GF-D8 (cell line): ENCODE results near the gene SWT1.

ENCODE experiments used
- DNase-seq: peaks from one replicate; lab custom pipeline; 2025; lab: John Stamatoyannopoulos, UW

SWT1 gene, protein sequence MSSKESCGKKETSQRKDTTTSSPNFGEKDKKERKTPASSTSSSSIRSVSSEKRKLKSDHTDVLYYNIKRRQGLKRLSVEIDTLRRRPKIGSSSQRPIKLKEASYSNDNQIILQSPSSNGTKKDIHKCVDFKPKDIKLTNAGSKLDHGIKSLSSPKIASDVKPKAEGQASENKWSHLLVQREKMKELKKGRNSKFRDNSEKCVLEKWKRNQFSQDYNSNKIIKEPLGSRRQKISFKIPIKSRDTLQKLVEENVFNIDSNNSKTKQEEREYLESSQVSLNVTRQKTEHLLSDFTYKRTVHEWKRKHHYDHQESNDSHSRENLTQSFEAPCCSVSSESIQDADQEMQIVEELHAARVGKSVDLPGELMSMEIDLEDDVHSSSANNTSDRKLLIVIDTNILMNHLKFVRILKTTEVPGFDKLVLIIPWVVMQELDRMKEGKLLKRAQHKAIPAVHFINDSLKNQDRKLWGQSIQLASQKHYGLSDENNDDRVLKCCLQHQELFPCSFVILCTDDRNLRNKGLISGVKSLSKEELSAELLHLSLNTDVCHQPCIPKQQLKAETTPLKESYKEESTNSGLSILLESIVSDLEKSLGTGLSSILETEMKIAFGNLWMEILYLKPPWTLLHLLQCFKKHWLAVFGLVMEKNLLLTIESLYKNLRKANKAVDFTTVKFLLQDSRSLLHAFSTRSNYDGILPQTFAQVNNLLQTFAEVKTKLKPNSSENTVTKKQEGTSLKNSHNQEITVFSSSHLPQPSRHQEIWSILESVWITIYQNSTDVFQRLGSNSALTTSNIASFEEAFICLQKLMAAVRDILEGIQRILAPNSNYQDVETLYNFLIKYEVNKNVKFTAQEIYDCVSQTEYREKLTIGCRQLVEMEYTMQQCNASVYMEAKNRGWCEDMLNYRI

DNA sequence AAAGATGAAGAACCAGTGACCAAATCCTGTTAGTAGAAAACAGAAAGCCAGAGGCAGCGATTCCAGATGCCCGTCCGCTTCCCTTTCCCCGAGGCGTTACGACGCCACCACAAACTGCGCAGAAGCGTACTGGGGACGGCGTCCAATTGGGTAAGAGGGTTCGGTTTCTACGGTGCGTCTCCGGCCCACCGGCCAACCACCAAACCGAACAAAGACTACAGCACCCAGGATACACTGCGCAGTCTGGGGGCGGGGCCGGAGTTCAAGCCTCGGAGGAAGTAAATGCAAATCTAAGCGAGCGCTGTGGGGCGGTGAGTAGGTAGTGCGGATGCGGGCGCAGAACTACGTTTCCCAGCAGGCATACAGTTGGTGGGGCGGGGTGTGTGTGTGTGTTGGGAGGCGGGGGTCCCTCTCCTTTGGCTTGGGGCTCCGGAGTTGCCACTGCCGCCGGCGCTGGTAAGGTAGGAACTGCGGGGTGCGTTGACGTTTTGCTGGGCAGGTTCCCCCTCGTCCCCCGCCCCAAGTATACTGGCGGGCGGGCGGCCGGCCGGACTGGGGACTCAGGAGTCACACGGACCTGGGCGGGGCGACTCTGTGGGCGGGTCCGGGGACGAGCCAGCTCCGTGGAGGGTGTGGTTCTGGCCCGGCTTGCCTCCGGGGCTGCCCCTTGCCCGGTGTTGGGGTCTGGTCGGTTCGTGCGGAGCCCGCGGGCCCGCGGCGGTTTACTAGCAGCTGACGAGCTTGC lies at the start of gene SWT1, which contains the start of gene TRMT1L:
SWT1 (plus strand) TSS at position 314 of the 745 bp plus-strand sequence. CDS start 3,675 bp downstream, outside the sequence.
TRMT1L (minus strand) TSS at position 100 of the 745 bp plus-strand sequence. CDS start 241 bp downstream, outside the sequence.
- peak; percentile 98 for DNase-seq

DNA sequence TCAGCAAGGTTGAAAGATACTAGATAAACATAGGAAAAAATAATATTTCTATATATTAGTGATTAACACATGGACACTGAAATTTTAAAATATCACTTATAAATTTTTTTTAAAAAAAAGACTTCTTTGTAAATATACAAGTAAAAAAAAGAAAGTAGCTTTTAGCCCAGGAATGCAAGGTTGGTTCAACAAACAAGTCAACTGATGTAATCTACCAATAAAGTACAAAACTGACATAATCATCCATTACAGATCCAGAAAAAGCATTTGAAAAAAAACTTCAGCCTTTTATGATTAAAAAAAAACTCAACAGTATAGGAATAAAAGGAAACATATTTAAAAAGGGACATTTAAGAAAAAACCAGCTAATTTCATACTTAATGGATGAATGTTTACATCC lies 48.6 kb upstream of the SWT1 start:
- no peak for DNase-seq

DNA sequence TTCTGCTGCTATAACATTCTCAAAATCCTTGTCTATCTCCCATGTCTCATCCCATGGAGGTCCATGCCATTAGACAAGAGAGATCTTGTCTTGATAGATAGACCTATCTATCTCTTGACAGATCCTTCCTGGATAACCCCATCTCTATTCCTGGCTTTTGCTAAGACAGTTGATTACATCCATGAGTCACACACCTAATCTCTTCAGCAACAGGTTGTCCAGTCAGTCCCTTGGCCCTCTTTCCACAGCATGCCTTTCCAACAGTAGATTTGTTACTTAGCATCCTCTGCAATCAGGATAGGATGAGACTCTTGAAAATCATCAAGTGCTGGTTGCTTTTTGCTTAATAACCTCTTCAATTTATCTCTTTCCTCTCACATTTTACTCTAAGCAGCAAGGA lies 46.8 kb upstream of the SWT1 start:
- DNase-seq = no peak

DNA sequence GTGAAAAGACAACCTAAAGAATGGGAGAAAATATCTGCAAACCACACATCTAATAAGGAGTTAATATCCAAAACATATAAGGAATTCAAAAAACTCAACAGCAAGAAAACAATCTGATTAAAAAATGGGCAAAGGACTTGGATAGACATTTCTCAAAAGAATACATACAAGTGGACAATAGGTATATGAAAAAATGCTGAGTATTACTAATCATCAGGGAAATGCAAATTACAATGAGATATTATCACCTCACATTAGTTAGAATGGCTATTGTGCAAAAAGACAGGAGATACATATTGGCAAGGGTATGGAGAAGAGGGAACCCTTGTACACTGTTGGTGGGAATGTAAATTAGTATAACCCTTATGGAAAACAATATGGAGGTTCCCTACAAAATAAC lies 45.1 kb upstream of the SWT1 start:
- no peak for DNase-seq

- DNase-seq = no peak
These were observed 44.6 kb upstream of the SWT1 start for GRCh38 chr1:185112356-185112755.

DNA sequence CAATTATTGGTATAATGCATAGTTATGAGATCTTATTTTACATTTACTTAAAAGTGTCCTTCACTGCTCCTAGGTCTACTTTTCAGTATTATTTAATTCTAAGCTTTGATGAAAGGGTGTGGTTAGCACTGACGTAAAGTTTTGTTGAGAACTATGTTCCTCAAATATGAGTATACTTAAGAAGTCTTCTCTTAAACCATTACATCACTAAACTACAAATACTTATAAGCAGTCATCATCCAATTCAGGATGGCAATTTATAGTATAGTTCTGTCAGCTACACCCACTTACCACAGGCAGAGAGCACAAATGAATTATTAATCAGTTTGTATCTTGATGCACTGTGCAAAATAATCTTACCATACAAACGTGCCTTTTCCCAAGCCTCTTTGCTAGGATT lies 27.3 kb upstream of the SWT1 start:
- DNase-seq = no peak

DNA sequence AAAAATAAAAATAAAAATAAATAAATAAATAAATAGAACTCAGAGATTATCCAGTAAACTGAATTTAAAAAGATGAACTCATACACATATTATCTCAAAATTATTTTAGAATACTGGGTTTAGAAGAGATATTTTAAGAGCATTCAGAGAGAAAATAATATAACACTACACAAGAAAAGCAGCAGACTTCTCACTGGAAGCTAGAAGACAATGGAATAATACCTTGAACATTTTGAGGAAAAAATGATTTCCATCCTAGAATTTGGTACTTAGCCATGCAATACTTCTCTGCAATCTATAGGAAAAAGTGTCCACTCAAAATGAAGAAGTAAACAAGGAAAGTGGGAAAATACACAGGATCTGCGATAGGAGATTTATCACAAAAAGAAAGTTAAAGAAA lies 24.4 kb upstream of the SWT1 start:
- no peak for DNase-seq

- DNase-seq = no peak
These were observed 18.9 kb upstream of the SWT1 start for GRCh38 chr1:185137896-185138545.

GRCh38 chr1:185139246-185139645 lies 17.7 kb upstream of the SWT1 start:
- no peak for DNase-seq

GRCh38 chr1:185144233-185144632 lies 12.7 kb upstream of the SWT1 start:
- no peak for DNase-seq

DNA sequence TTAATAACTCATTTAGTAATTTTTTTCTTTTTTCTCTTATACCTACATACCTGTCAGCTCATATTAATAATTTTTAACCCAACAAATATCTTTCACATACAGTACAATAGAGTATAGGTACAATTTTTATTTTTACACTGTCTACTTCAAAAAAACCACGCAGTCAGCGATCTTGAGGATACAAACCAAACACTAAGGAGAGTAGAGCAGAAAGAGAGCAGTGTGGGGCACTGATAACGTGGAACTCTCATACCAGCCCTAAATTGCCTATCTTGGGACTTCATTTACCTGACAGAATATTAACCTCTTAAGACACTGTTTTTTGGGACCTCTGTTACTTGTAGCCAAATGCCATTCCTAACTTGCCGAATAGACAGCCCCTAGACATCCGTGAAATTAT lies 5.8 kb upstream of the SWT1 start:
- no peak for DNase-seq

DNA sequence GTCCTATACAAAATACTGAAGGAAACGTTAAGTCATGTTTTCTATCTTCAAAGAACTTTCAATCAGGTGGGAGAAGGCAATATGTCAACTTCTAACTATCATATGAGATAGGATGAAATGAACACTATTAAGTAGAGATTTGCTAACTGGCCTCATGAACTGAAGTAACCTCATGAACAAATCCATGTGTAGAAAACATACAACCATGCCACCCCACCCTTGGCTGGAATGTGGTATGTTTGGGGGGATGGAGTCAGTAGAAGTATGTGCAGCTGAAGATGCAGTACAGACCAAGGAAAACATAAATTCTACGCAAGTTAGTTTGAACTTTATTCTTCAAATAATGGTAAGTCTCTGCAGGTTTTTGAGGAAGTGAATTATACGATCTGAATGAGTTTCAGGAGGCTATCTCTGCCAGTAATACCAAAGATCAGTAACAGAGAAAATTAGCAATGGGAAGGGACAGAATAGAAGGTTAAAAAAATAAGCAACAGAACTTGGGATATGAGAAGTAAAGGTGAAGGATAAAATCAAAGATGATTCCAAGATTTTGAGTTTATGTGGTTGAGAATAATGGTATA lies 4.7 kb upstream of the SWT1 start:
- no peak for DNase-seq

GRCh38 chr1:185154912-185155513 lies 2.0 kb upstream of the SWT1 start:
- DNase-seq = no peak

GRCh38 chr1:185155600-185156287 lies 1.2 kb upstream of the SWT1 start:
- DNase-seq = no peak

- DNase-seq = no peak
These were observed 596 bp upstream of the SWT1 start for GRCh38 chr1:185156288-185156853.

- no peak for DNase-seq
These were observed 839 bp downstream of the SWT1 start for GRCh38 chr1:185157599-185158412.

DNA sequence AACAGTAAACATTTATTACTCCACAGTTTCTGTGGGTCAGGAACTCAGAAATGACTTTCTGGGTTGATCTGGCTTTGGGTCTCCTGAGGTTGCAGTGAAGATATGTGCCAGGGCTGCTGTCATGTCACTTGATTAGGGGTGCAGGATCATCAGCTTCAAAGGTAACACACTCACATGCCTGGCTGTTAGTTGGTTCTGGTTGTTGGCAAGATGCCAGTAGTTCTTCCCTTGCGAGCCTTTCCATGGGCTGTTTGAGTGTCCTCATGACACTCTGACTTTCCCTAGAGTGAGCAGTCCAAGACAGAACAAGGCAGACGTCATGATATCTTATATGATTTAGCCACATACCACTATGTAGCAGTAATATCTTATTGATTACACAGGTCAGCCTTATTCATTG lies 1.8 kb downstream of the SWT1 start:
- no peak for DNase-seq

DNA sequence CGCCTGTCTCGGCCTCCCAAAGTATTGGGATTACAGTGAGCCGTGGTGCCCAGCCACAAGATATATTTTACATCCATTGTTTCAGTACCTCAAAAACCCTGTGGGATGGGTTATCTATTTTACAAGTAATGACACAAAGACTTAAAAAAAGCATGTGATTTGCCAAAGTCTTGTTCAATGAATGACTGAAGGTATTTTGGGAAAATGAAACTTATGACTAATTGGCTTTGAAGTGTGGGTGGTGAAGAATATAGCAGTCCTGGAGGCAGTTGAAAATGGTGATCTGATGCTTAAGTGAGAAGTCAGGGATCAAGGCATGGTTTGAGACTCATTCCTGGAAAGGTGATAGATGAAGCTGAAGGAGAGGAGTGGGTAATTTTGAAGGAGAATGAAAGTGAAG lies 3.0 kb downstream of the SWT1 start:
- no peak for DNase-seq

DNA sequence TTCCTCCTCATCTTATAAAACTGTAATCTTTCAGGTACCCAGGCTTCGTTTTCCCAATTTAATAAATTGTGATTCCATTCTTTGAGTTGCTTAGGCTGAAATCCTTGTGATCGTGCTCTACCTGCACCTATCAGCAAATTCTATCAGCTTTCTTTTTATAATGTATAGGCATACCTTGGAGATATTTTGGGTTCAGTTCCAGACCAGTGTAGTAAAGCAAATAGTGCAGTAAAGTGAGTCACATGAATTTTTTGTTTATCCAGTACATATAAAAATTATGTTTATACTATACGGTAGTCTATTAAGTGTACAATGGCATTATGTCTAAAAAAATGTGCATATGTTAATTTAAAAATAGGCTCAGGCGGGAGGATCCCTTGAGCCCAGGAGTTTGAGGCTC lies 5.5 kb downstream of the SWT1 start:
- DNase-seq = no peak
